Panc1 (cell line): ENCODE results near the gene TNRC6B.

Source experiments
- CTCF ChIP-seq: fragments of 450-650 bp; IDR thresholded peaks from 2 replicates; pipeline ENCODE4 v1.5.1; 2017; ENCODE audit warnings: mild to moderate bottlenecking
- POLR2AphosphoS5 ChIP-seq: IDR thresholded peaks from 2 replicates; pipeline ENCODE4 v1.6.1; 2012; ENCODE audit warnings: mild to moderate bottlenecking, low read depth, low read length, moderate library complexity
- REST ChIP-seq, 2 experiments: IDR thresholded peaks; 2 replicates each; pipeline ENCODE4 v1.6.1; 2011 to 2012; ENCODE audit warnings: low read depth in 2 of 2, control low read depth in 1 of 2, low read length in 1 of 2, mild to moderate bottlenecking in 1 of 2, moderate library complexity in 1 of 2; ENCODE audit not compliant: insufficient read depth in 1 of 2
- SIN3A ChIP-seq: IDR thresholded peaks from 2 replicates; pipeline ENCODE4 v1.6.1; 2012; ENCODE audit warnings: low read depth, mild to moderate bottlenecking, low read length, moderate library complexity, borderline replicate concordance; ENCODE audit not compliant: insufficient read depth

GRCh38 chr22:40367342-40367741 lies 189.6 kb downstream of the TNRC6B start:
- no peak for TF ChIP-seq CTCF
- TF ChIP-seq POLR2AphosphoS5 = no peak
- no peak for TF ChIP-seq REST (IDR thresholded peaks at IDR 0.05; ENCODE audit: insufficient read depth in 1 of 2, low read depth in 2 of 2, low read length in 1 of 2)
- no peak for TF ChIP-seq SIN3A
